Spleen (tissue), 11 donors: ENCODE measurements around the gene RFX8. TPM values are rescaled to one million over a fixed set of nuclear protein-coding genes. Genes with fewer than 3 reads are reported as not detected.
"Not testable (repeated sequence)": the region's sequence is repeated elsewhere in the genome, so short reads cannot be mapped to it uniquely, and the experiment has no call there.

ENCODE experiments used
- DNase-seq: peaks from one replicate; pipeline ENCODE4 v3.0.0-alpha.2; 2020
- H3K27ac ChIP-seq, 8 donors: fragments of 200-600 bp; sonication (generic) in 7 of 8; 1 replicate in 4 of 8; 2 replicates in 4 of 8; pipeline versions ENCODE4 v1.5.0 to v1.8.0; 2016 to 2021; ENCODE audit warnings: inconsistent platforms in 4 of 8, mild to moderate bottlenecking in 4 of 8, moderate library complexity in 1 of 8
- H3K27me3 ChIP-seq, 7 donors: fragments of 200-600 bp; sonication (generic) in 6 of 7; replicated peaks in 1 of 7; 1 replicate in 4 of 7; 2 replicates in 3 of 7; pipeline versions ENCODE4 v1.5.0 to v1.8.0; 2016 to 2021; ENCODE audit warnings: inconsistent platforms in 3 of 7, mild to moderate bottlenecking in 1 of 7
- H3K36me3 ChIP-seq, 6 donors: fragments of 200-600 bp; sonication (generic) in 5 of 6; 1 replicate in 4 of 6; 2 replicates in 2 of 6; pipeline versions ENCODE4 v1.5.0 to v1.8.0; 2016 to 2021; ENCODE audit warnings: inconsistent platforms in 2 of 6
- H3K4me1 ChIP-seq, 6 donors: fragments of 200-600 bp; sonication (generic) in 5 of 6; 1 replicate in 3 of 6; 2 replicates in 3 of 6; pipeline versions ENCODE4 v1.5.0 to v1.8.0; 2016 to 2021; ENCODE audit warnings: inconsistent platforms in 3 of 6
- H3K4me3 ChIP-seq, 8 donors: fragments of 200-600 bp; sonication (generic) in 7 of 8; 1 replicate in 4 of 8; 2 replicates in 4 of 8; pipeline versions ENCODE4 v1.5.0 to v1.8.0; 2016 to 2021; ENCODE audit warnings: inconsistent platforms in 4 of 8, mild to moderate bottlenecking in 4 of 8, moderate library complexity in 2 of 8
- H3K9me3 ChIP-seq, 8 donors: fragments of 200-600 bp; sonication (generic) in 7 of 8; 1 replicate in 4 of 8; 2 replicates in 4 of 8; pipeline versions ENCODE4 v1.5.0 to v1.8.0; 2016 to 2021; ENCODE audit warnings: inconsistent platforms in 4 of 8
- POLR2A ChIP-seq, 3 donors: fragments of 450-650 bp; IDR thresholded peaks; one replicate each; pipeline ENCODE4 v1.5.1; 2017; ENCODE audit warnings: antibody characterized with exemption in 3 of 3, mild to moderate bottlenecking in 1 of 3
- POLR2AphosphoS5 ChIP-seq, 3 donors: sonication (generic); formaldehyde crosslinking; IDR thresholded peaks; one replicate each; pipeline ENCODE4 v1.5.1; 2017; ENCODE audit warnings: antibody characterized with exemption in 3 of 3
- WGBS, 5 donors: extraction: QIAGEN DNeasy Blood & Tissue Kit in 3 of 5; methylation state at CpG; one replicate each; pipeline versions ENCODE4 v1.1.5 to v1.1.7; 2013 to 2018; 5-methylcytosine and 5-hydroxymethylcytosine counted together
- intact Hi-C: fragments of 100-400 bp; cut with DNase I; formaldehyde crosslinking; loops from one replicate; pipeline ENCODE4 v1.15.0; 2023; ENCODE audit warnings: low total_unique reads
- polyA plus RNA-seq, 3 donors: library from polyadenylated mRNA; stranded (reverse); fragments of 200-250 nt; gene quantifications; one replicate each; pipeline ENCODE4 v1.2.1, GENCODE V29; 2013
- total RNA-seq, 7 donors: library from RNA; depleted of rRNA in 3 of 7; stranded (reverse); fragments of >200 nt in 3 of 7; fragmentation: NEBNext Ultra II Directional in 4 of 7; extraction: Animal tissue kit (Norgen Biotek cat#: 25700) in 4 of 7; gene quantifications; one replicate each; pipeline versions ENCODE4 v1.1.0 to v1.2.1, GENCODE V29; 2016 to 2021
- TF ChIP-seq, protein P1 (sequence below), 11 experiments: fragments of 200-600 bp in 7 of 11; fragments of 450-650 bp in 4 of 11; sonication (generic) in 4 of 11; IDR thresholded peaks in 8 of 11; conservative IDR thresholded peaks in 3 of 11; 1 replicate in 7 of 11; 2 replicates in 4 of 11; pipeline versions ENCODE4 v1.4.0 to v1.8.0; 2016 to 2021; ENCODE audit warnings: antibody characterized with exemption in 11 of 11, inconsistent platforms in 4 of 11, mild to moderate bottlenecking in 1 of 11
- donor health status: healthy with polysubstance abuse.
- donor health status: DM: no; HTN: no; CAD: no; lungs with moderate emphysema.
- donor health status: DM: no; HTN: no; CAD: no.
- donor health status: Bipolar disorder and iron deficiency.
- donor health status: healthy.
- donor health status: DM: no; HTN: no; CAD: no.
- donor health status: DM: yes; HTN: yes; CAD: no.

The RFX8 gene
- total and polyA plus RNA-seq, 10 donors = 0.12 to 0.29 (median 0.13) TPM; not detected in 5

DNA sequence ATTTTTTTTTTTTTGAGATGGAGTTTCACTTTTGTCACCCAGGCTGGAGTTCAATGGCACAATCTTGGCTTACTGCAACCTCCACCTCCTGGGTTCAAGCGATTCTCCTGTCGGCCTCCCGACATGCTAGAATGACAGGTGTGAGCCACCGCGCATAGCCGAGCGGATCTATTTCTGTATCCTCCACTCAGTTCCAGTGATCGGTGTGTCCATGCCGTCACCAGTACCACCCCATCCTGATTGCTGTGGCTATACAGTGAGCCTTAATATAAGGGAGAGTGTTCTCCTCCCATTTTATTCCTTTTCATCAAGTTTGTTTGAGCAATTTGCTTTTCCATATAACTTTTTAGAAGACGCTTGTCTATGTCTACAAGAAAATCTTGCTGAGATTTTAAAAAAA lies 35.2 kb downstream of the RFX8 start:
- peaks cover 0 to 13% (median 11%) of the 10 kb centered on the region in 8 donors for H3K9me3 ChIP-seq
- no peak for TF ChIP-seq POLR2AphosphoS5 (IDR thresholded peaks at IDR 0.05)
- TF ChIP-seq, protein P1, sequence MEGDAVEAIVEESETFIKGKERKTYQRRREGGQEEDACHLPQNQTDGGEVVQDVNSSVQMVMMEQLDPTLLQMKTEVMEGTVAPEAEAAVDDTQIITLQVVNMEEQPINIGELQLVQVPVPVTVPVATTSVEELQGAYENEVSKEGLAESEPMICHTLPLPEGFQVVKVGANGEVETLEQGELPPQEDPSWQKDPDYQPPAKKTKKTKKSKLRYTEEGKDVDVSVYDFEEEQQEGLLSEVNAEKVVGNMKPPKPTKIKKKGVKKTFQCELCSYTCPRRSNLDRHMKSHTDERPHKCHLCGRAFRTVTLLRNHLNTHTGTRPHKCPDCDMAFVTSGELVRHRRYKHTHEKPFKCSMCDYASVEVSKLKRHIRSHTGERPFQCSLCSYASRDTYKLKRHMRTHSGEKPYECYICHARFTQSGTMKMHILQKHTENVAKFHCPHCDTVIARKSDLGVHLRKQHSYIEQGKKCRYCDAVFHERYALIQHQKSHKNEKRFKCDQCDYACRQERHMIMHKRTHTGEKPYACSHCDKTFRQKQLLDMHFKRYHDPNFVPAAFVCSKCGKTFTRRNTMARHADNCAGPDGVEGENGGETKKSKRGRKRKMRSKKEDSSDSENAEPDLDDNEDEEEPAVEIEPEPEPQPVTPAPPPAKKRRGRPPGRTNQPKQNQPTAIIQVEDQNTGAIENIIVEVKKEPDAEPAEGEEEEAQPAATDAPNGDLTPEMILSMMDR (IDR thresholded peaks at IDR 0.05 in 8 of 11, conservative IDR thresholded peaks at IDR 0.05 in 3 of 11) = no peak
- no peak for TF ChIP-seq POLR2A (IDR thresholded peaks at IDR 0.05)
- no peak for DNase-seq
- peaks cover 0 to 16% (median 0%) of the 10 kb centered on the region in 6 donors for H3K4me1 ChIP-seq
- H3K27ac ChIP-seq = no peak overlapping the region
- no peak overlapping the region for H3K4me3 ChIP-seq
- intact Hi-C loops = no loop called here
- no peaks in the 10 kb centered on the region for H3K36me3 ChIP-seq
- WGBS, 5 donors = 94 to 97% (median 96%) methylated on average over 10 of the region's 10 CpGs
- no peaks in the 10 kb centered on the region for H3K27me3 ChIP-seq

DNA sequence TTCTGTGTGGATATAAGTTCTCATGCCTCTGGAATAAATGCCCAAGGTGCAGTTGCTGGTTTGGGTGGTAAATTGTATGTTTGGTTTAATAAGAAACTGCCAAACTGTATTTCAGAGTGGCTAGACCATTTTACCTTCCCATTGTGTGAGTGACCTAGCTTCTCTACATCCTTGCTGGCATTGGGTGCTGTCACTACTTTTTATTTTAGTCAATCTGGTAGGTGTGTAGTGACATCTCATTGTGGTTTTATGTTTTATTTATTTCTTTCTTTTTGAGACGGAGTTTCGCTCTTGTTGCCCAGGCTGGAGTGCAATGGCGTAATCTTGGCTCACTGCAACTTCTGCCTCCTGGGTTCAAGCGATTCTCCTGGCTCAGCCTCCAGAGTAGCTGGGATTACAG lies 36.4 kb downstream of the RFX8 start:
- peaks cover 0 to 16% (median 0%) of the 10 kb centered on the region in 6 donors for H3K4me1 ChIP-seq
- H3K27ac ChIP-seq, H3K4me3 ChIP-seq, H3K36me3 ChIP-seq, H3K9me3 ChIP-seq, H3K27me3 ChIP-seq, intact Hi-C loops, DNase-seq: not testable (repeated sequence)
- 42 to 80% (median 43%) methylated on average over 4 of the region's 4 CpGs for WGBS, 5 donors

DNA sequence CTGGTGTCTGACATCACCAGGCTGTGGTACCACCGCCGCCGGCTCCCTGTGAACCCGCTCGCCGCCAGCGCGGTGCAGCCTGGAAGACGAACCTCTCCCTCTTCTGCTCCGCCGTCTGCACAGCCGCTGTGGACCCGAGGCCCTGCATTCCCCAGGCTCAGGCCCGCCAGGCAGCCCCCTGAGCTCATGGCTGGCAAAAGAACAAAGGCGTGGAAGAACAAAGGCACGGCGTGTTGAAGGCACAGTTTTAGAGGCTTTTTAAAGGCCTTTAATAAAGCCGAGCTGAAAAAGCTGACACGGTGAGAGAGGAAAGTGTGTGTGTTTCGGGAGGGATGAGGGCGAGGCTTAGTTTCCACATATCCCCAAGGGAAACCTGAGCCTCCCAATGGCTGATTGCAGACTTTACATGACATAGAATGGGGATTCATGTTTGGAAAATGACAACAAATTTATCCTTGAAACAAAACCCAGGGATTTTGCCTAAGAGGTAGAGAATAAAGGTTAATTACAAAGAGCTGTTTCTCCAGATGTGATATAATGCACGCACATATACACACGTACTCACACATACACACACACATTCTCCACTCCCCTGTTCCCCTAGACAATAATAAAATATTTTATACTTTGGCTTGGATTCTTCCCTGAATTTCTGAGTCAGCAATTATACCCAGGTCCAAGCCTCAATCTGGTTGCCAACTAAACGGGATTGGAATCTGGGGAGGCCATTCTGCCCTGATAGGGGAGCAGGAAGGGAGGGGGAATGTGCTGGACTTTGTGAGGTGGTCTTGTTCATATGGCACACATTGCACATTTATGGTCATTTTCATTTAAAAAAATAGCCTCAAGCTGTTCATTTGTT lies 39.7 kb downstream of the RFX8 start:
- Histone ChIP-seq H3K27ac (peak overlapping the region in 1 of 8 donors; percentile 35), H3K27me3 (no peaks in the 10 kb centered on the region), H3K9me3 (no peaks in the 10 kb centered on the region), H3K4me3 (no peak overlapping the region), H3K36me3 (no peaks in the 10 kb centered on the region), H3K4me1 (no peaks in the 10 kb centered on the region)
- no peak for DNase-seq
- WGBS, 5 donors = 63 to 88% (median 82%) methylated on average over 20 to 24 of the region's 24 CpGs
- intact Hi-C loops = no loop called here
- TF ChIP-seq, protein P1 (IDR thresholded peaks at IDR 0.05 in 8 of 11, conservative IDR thresholded peaks at IDR 0.05 in 3 of 11) = no peak
- TF ChIP-seq POLR2AphosphoS5 (IDR thresholded peaks at IDR 0.05) = peak in 1 of 3 donors; percentile 26

DNA sequence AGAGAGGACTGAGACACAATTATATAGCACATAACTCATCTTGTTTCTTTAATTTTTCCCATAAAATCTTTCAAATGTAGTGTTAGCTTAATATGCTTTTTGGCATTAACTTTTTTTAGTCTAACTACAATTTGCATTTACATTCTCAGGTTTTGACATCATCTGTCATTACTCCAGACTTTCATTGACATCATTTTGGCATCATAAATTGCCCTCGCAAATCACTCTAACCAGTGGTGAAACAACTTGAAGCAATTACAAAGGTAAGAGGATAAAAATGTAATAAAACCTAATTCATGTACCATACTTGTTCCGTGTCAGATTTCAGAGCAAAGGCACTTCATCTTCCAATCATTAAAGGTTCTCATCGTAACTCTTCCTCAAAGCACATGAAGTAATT lies 41.4 kb downstream of the RFX8 start:
- Histone ChIP-seq H3K4me3 (no peak overlapping the region), H3K4me1 (no peaks in the 10 kb centered on the region), H3K27ac (no peak overlapping the region), H3K9me3 (no peaks in the 10 kb centered on the region), H3K27me3 (no peaks in the 10 kb centered on the region), H3K36me3 (no peaks in the 10 kb centered on the region)
- TF ChIP-seq, protein P1 (IDR thresholded peaks at IDR 0.05 in 8 of 11, conservative IDR thresholded peaks at IDR 0.05 in 3 of 11) = no peak
- no peak for TF ChIP-seq POLR2A (IDR thresholded peaks at IDR 0.05)
- TF ChIP-seq POLR2AphosphoS5 (IDR thresholded peaks at IDR 0.05) = no peak
- intact Hi-C loops = no loop called here
- 93 to 98% (median 96%) methylated on average over 3 of the region's 3 CpGs for WGBS, 5 donors
- no peak for DNase-seq
